ENCODE measurements around the gene SIGLEC7. TPM values are rescaled to one million over a fixed set of nuclear protein-coding genes. Genes with fewer than 3 reads are reported as not detected.

The SIGLEC7 gene
- total RNA-seq (2022) (not detected in 2 replicates), Bru-seq, nascent RNA (not detected), BruChase-seq, experiment 1, labeled RNA remaining after a 2-hour chase (not detected), BruChase-seq, experiment 2, labeled RNA remaining after a 6-hour chase (not detected)
- long read RNA-seq = 0 reads

DNA sequence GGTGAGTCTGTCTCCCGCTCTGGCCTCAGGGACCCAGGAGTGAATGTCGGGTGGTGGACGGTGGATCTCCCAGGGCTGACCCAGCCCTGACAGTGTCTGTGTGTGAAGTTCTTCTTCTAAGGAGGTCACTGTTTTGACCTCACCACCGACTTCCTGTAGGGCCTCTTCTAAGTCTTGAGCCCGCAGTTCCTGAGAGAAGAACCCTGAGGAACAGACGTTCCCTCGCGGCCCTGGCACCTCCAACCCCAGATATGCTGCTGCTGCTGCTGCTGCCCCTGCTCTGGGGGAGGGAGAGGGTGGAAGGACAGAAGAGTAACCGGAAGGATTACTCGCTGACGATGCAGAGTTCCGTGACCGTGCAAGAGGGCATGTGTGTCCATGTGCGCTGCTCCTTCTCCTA is at the start of gene SIGLEC7:
TSS of gene SIGLEC7 (plus strand) at position 183 of the 400 bp plus-strand sequence. CDS start at position 252, 69 bp downstream.
- Mint-ChIP-seq H3K27ac (ENCODE audit: unreplicated experiment) (no peak within 1 kb of the TSS), H3K4me3 (ENCODE audit: unreplicated experiment) (no peak within 1 kb of the TSS), H3K36me3 (ENCODE audit: insufficient read depth, unreplicated experiment) (no peaks in the 10 kb centered on the region), H3K9me3 (ENCODE audit: unreplicated experiment) (no peaks in the 10 kb centered on the region), H3K4me1 (ENCODE audit: low read depth, unreplicated experiment) (no peaks in the 10 kb centered on the region), H3K27me3 (ENCODE audit: insufficient read depth, unreplicated experiment) (peaks cover 25% of the 10 kb centered on the region)
- DNase-seq = no peak
- H3K27me3 ChIP-seq (replicated peaks; ENCODE audit: control insufficient read depth, insufficient read depth, low read length) = no peaks in the 10 kb centered on the region; the same call in 1 of the 2 replicates
- TF ChIP-seq, protein P1, sequence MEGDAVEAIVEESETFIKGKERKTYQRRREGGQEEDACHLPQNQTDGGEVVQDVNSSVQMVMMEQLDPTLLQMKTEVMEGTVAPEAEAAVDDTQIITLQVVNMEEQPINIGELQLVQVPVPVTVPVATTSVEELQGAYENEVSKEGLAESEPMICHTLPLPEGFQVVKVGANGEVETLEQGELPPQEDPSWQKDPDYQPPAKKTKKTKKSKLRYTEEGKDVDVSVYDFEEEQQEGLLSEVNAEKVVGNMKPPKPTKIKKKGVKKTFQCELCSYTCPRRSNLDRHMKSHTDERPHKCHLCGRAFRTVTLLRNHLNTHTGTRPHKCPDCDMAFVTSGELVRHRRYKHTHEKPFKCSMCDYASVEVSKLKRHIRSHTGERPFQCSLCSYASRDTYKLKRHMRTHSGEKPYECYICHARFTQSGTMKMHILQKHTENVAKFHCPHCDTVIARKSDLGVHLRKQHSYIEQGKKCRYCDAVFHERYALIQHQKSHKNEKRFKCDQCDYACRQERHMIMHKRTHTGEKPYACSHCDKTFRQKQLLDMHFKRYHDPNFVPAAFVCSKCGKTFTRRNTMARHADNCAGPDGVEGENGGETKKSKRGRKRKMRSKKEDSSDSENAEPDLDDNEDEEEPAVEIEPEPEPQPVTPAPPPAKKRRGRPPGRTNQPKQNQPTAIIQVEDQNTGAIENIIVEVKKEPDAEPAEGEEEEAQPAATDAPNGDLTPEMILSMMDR (IDR thresholded peaks at IDR 0.05; ENCODE audit: insufficient read depth in 1 of 2, low read depth in 1 of 2, low read length in 1 of 2, severe bottlenecking in 1 of 2, unreplicated experiment in 1 of 2) = no peak
- H3K4me1 ChIP-seq = no peaks in the 10 kb centered on the region
- ChIA-PET CTCF (no interaction called here), POLR2A (no interaction called here)
- no peaks in the 10 kb centered on the region for H3K36me3 ChIP-seq (ENCODE audit: control insufficient read depth, insufficient read depth, low read length)
- no peaks in the 10 kb centered on the region for H3K9me3 ChIP-seq
- intact Hi-C loops (cut with micrococcal nuclease; ENCODE audit: unreplicated experiment) = no loop called here
- H3K4me3 ChIP-seq (ENCODE audit: low read depth, low read length) = no peak within 1 kb of the TSS
- BruUV-seq (replicated peaks) = no TSS peak

DNA sequence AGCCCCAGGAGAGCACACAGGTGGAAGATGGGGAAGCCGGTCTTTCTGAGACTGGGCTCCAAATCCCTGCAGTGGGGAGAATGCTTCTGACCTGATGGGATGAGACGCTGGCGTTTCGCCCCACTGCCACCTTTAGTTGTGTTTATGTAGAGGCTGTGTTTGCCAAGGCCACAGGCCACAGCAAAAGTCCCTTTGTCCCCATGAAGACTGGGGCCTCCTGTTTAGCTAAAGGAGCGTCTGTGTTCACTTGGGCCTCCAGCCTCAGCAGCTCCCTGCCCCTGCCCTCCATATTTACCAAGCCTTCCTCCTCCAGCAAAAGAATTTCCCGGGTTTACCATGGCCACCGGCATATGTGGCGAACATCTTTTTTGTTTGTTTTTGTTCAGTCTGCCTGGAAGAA is 49.0 kb upstream of the SIGLEC7 start:
- H3K36me3 Mint-ChIP-seq (ENCODE audit: insufficient read depth, unreplicated experiment) = peaks cover 13% of the 10 kb centered on the region
- TF ChIP-seq, protein P1 (IDR thresholded peaks at IDR 0.05; ENCODE audit: insufficient read depth in 1 of 2, low read depth in 1 of 2, low read length in 1 of 2, severe bottlenecking in 1 of 2, unreplicated experiment in 1 of 2) = no peak
- no peaks in the 10 kb centered on the region for H3K9me3 Mint-ChIP-seq (ENCODE audit: unreplicated experiment)
- H3K4me1 Mint-ChIP-seq (ENCODE audit: low read depth, unreplicated experiment) = peaks cover 14% of the 10 kb centered on the region
- intact Hi-C loops (cut with micrococcal nuclease; ENCODE audit: unreplicated experiment) = no loop called here
- no TSS peak for BruUV-seq (replicated peaks)
- Histone ChIP-seq H3K4me3 (ENCODE audit: low read depth, low read length) (no peak overlapping the region), H3K27me3 (replicated peaks; ENCODE audit: control insufficient read depth, insufficient read depth, low read length) (no peaks in the 10 kb centered on the region), H3K36me3 (ENCODE audit: control insufficient read depth, insufficient read depth, low read length) (no peaks in the 10 kb centered on the region; the same call in 1 of the 2 replicates), H3K4me1 (no peaks in the 10 kb centered on the region), H3K9me3 (no peaks in the 10 kb centered on the region)
- CTCF ChIA-PET = interaction anchor here (2.3 kb wide), 1 partner anchor 72 kb away, joined by 11 read pairs; no protein-coding TSS in a partner anchor
- H3K4me3 Mint-ChIP-seq (ENCODE audit: unreplicated experiment) = no peak overlapping the region
- no peaks in the 10 kb centered on the region for H3K27me3 Mint-ChIP-seq (ENCODE audit: insufficient read depth, unreplicated experiment)
- no peak overlapping the region for H3K27ac Mint-ChIP-seq (ENCODE audit: unreplicated experiment)
- POLR2A ChIA-PET = no interaction called here
- no peak for DNase-seq

DNA sequence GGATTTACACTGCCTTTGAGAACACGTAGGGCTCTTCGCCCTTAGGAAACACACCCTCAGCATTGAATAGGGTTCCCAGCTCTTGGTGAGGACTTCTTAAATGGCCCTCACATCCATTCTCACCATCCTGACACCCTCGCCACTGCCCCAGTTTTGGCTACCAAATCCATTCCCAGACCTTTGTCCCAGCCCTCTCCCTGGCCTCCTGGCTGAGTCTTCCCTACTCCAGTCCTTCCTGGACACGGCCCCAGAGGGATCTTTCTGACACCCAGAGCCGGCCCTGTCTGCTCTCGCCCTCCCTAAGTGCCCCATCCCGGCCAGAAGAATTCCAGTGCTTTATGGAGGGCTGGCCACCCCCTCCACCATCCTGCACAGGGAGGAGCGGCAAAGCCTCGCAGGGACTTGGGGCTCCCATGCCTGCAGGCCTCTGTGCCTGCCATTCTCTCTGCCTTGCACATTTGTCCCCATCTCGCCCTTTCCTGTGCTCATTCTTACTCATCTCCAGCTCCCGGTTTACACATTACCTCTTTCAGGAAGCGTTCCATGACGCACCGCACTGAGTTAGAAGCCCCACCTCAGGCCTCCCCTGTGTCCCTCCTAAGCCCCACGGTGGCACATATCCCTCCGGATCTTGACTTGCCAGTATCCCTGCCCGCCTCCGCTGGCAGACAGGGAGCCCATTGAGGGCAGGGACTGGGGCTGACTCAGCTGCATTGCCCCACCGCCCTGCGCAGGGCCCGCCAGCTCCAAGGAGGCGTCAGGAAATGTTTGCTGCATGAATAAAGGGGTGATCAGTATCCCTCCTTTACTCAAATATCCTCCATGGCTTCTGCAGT is 48.4 kb upstream of the SIGLEC7 start:
- no TSS peak for BruUV-seq (replicated peaks)
- DNase-seq = no peak
- intact Hi-C loops (cut with micrococcal nuclease; ENCODE audit: unreplicated experiment) = loop anchor here (1.0 kb wide), 1 partner anchor 72 kb away; no protein-coding TSS in a partner anchor

More for the DNA sequence above, 48.4 kb upstream of the SIGLEC7 start:
- CTCF ChIA-PET = interaction anchor here (0.6 to 3.2 kb wide), 5 partner anchors 72 to 375 kb away, joined by 3 to 61 read pairs (median 9); no protein-coding TSS in a partner anchor
- H3K27me3 Mint-ChIP-seq (ENCODE audit: insufficient read depth, unreplicated experiment) = no peaks in the 10 kb centered on the region
- peaks cover 14% of the 10 kb centered on the region for H3K4me1 Mint-ChIP-seq (ENCODE audit: low read depth, unreplicated experiment)
- Histone ChIP-seq H3K9me3 (no peaks in the 10 kb centered on the region), H3K4me1 (no peaks in the 10 kb centered on the region), H3K4me3 (ENCODE audit: low read depth, low read length) (no peak overlapping the region), H3K27me3 (replicated peaks; ENCODE audit: control insufficient read depth, insufficient read depth, low read length) (no peaks in the 10 kb centered on the region), H3K36me3 (ENCODE audit: control insufficient read depth, insufficient read depth, low read length) (no peaks in the 10 kb centered on the region; the same call in 1 of the 2 replicates)
- TF ChIP-seq, protein P1 (IDR thresholded peaks at IDR 0.05; ENCODE audit: insufficient read depth in 1 of 2, low read depth in 1 of 2, low read length in 1 of 2, severe bottlenecking in 1 of 2, unreplicated experiment in 1 of 2) = no peak
- POLR2A ChIA-PET = interaction anchor here (0.8 kb wide), 1 partner anchor 112 kb away, joined by 11 read pairs; no protein-coding TSS in a partner anchor
- no peaks in the 10 kb centered on the region for H3K9me3 Mint-ChIP-seq (ENCODE audit: unreplicated experiment)
- no peak overlapping the region for H3K4me3 Mint-ChIP-seq (ENCODE audit: unreplicated experiment)
- H3K36me3 Mint-ChIP-seq (ENCODE audit: insufficient read depth, unreplicated experiment) = peaks cover 13% of the 10 kb centered on the region
- no peak overlapping the region for H3K27ac Mint-ChIP-seq (ENCODE audit: unreplicated experiment)
